ENCODE data around the gene CYB561. TPM values are rescaled to one million over a fixed set of nuclear protein-coding genes. Genes with fewer than 3 reads are reported as not detected.

CYB561 gene
- total RNA-seq, 2 donors from 2014 or later = 50.8 to 69.9 TPM

- Mint-ChIP-seq H3K4me3 (no peak overlapping the region), H3K27ac (no peak overlapping the region), H3K4me1 (peaks cover 15% of the 10 kb centered on the region), H3K36me3 (ENCODE audit: low read depth) (no peaks in the 10 kb centered on the region), H3K27me3 (no peaks in the 10 kb centered on the region)
- no peaks in the 10 kb centered on the region for H3K9me3 ChIP-seq (ENCODE audit: control insufficient read depth, low read length, poor library complexity, severe bottlenecking)
- ATAC-seq (no peak), DNase-seq (no peak)
Measured at GRCh38 chr17:63452046-63452961, 6.2 kb upstream of the CYB561 start.

GRCh38 chr17:63451150-63451549 is 5.0 kb upstream of the CYB561 start:
- ATAC-seq = no peak
- no peaks in the 10 kb centered on the region for H3K9me3 ChIP-seq (ENCODE audit: control insufficient read depth, low read length, poor library complexity, severe bottlenecking)
- H3K4me3 Mint-ChIP-seq = no peak overlapping the region
- no peaks in the 10 kb centered on the region for H3K36me3 Mint-ChIP-seq (ENCODE audit: low read depth)
- no peak for DNase-seq
- peaks cover 18% of the 10 kb centered on the region for H3K4me1 Mint-ChIP-seq
- peak overlapping the region; percentile 47 for H3K27ac Mint-ChIP-seq
- H3K27me3 Mint-ChIP-seq = no peaks in the 10 kb centered on the region

DNA sequence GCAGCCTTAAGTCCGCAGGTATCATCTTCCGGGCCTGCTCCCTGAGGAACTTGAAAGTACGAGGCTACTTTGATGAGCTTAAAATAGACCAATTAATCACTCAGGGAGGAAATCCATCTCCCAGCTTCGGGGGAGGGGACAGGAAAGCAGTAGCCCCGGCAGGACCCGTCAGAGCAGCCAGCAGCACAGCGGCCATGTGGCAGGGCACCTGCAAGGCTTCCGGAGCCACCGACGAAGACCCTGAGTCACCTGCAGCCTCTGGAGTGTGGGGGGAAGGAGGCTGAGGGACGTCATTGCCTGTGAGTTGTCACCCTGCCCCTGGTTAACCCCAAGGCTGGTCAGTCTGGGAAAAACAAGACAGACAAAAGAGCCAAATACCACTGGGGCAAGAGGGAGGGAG is 4.4 kb upstream of the CYB561 start:
- ATAC-seq (no peak), DNase-seq (no peak)
- peaks cover 20% of the 10 kb centered on the region for H3K4me1 Mint-ChIP-seq
- H3K36me3 Mint-ChIP-seq (ENCODE audit: low read depth) = no peaks in the 10 kb centered on the region
- no peaks in the 10 kb centered on the region for H3K27me3 Mint-ChIP-seq
- no peak overlapping the region for H3K4me3 Mint-ChIP-seq
- H3K9me3 ChIP-seq (ENCODE audit: control insufficient read depth, low read length, poor library complexity, severe bottlenecking) = no peaks in the 10 kb centered on the region
- no peak overlapping the region for H3K27ac Mint-ChIP-seq

GRCh38 chr17:63448655-63449054 is 2.5 kb upstream of the CYB561 start:
- Mint-ChIP-seq H3K36me3 (ENCODE audit: low read depth) (no peaks in the 10 kb centered on the region), H3K27ac (peak overlapping the region; percentile 96), H3K4me3 (peak overlapping the region; percentile 56), H3K4me1 (peaks cover 26% of the 10 kb centered on the region), H3K27me3 (no peaks in the 10 kb centered on the region)
- ATAC-seq (no peak), DNase-seq (no peak)
- no peaks in the 10 kb centered on the region for H3K9me3 ChIP-seq (ENCODE audit: control insufficient read depth, low read length, poor library complexity, severe bottlenecking)

GRCh38 chr17:63447471-63448009 is 1.4 kb upstream of the CYB561 start:
- ATAC-seq (no peak), DNase-seq (no peak)
- Mint-ChIP-seq H3K4me1 (peaks cover 29% of the 10 kb centered on the region), H3K27me3 (no peaks in the 10 kb centered on the region), H3K27ac (peak overlapping the region; percentile 96), H3K36me3 (ENCODE audit: low read depth) (no peaks in the 10 kb centered on the region), H3K4me3 (peak overlapping the region; percentile 72)
- no peaks in the 10 kb centered on the region for H3K9me3 ChIP-seq (ENCODE audit: control insufficient read depth, low read length, poor library complexity, severe bottlenecking)

DNA sequence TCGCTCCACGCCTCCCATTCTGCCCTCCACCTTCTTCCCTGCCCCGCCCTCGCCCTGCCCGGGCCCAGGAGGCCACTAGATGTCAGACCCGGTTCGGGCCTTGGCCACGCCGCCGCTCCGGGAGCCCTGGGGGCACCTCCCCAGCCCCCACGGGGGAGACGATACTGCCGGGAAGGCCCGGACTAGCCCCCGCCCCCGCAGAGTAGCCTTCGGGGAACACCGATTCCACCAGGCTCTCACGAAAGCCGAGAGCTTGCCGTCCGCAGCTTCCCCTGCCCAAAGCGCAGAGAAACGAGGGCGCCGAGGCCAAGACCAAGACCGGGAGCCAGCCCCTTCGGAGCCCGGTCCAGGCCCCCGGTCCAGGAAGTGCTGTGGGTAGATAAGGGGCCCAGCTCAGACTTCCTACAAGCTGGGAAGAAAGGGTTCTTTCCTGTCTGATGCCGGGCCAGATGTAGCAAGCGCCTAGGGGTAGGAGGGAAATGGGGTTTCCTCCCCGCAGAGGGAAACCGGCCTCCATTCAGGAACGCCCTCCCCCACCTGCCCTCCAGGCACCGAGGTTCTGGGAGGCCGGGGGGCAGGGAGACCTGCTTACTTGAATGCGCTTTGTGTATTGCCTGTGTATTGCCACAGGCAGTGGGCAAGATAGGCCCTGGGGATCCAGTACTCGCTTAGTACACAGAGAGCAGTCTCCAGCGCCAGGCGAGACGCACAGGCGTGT is 806 bp upstream of the CYB561 start:
- Mint-ChIP-seq H3K36me3 (ENCODE audit: low read depth) (no peaks in the 10 kb centered on the region), H3K4me1 (peaks cover 32% of the 10 kb centered on the region), H3K27me3 (no peaks in the 10 kb centered on the region), H3K27ac (peak overlapping the region; percentile 96), H3K4me3 (peak overlapping the region; percentile 72)
- no peaks in the 10 kb centered on the region for H3K9me3 ChIP-seq (ENCODE audit: control insufficient read depth, low read length, poor library complexity, severe bottlenecking)
- ATAC-seq (peak; percentile 20), DNase-seq (peak; percentile 35 to 56 (median 36))

GRCh38 chr17:63445571-63445953 is 544 bp downstream of the CYB561 start:
- peak overlapping the region; percentile 93 for H3K4me3 Mint-ChIP-seq
- DNase-seq (peak; percentile 66 to 79 (median 75)), ATAC-seq (peak; percentile 87)
- H3K9me3 ChIP-seq (ENCODE audit: control insufficient read depth, low read length, poor library complexity, severe bottlenecking) = no peaks in the 10 kb centered on the region
- peak overlapping the region; percentile 97 for H3K27ac Mint-ChIP-seq
- no peaks in the 10 kb centered on the region for H3K27me3 Mint-ChIP-seq
- peaks cover 37% of the 10 kb centered on the region for H3K4me1 Mint-ChIP-seq
- H3K36me3 Mint-ChIP-seq (ENCODE audit: low read depth) = no peaks in the 10 kb centered on the region

DNA sequence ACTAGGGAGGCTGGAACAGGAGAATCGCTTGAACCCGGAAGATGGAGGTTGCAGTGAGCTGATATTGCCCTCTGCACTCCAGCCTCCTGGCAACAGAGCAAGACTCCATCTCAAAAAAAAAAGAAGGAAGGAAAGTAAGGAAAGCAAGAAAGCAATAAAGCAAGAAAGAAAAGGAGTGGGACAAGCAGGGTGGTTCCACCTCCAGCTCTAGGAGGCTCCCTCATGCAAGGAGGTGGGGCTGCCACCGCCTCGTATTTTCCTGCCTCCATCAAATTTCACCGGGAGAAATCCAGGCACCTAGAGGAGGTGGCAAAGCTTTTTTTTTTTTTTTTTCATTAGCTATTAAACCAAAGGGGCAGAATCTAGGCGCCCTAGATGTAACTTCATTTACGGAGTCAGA is 1.0 kb downstream of the CYB561 start:
- no peak for DNase-seq
- Mint-ChIP-seq H3K27ac (peak overlapping the region; percentile 97), H3K4me1 (peaks cover 37% of the 10 kb centered on the region), H3K4me3 (peak overlapping the region; percentile 93), H3K27me3 (no peaks in the 10 kb centered on the region), H3K36me3 (ENCODE audit: low read depth) (no peaks in the 10 kb centered on the region)
- no peaks in the 10 kb centered on the region for H3K9me3 ChIP-seq (ENCODE audit: control insufficient read depth, low read length, poor library complexity, severe bottlenecking)
- no peak for ATAC-seq

- no peak for DNase-seq
- H3K4me3 Mint-ChIP-seq = peak overlapping the region; percentile 93
- H3K36me3 Mint-ChIP-seq (ENCODE audit: low read depth) = no peaks in the 10 kb centered on the region
- H3K9me3 ChIP-seq (ENCODE audit: control insufficient read depth, low read length, poor library complexity, severe bottlenecking) = no peaks in the 10 kb centered on the region
- H3K4me1 Mint-ChIP-seq = peaks cover 41% of the 10 kb centered on the region
- no peaks in the 10 kb centered on the region for H3K27me3 Mint-ChIP-seq
- H3K27ac Mint-ChIP-seq = peak overlapping the region; percentile 97
- no peak for ATAC-seq
Measured at GRCh38 chr17:63444457-63444856, 1.6 kb downstream of the CYB561 start.

DNA sequence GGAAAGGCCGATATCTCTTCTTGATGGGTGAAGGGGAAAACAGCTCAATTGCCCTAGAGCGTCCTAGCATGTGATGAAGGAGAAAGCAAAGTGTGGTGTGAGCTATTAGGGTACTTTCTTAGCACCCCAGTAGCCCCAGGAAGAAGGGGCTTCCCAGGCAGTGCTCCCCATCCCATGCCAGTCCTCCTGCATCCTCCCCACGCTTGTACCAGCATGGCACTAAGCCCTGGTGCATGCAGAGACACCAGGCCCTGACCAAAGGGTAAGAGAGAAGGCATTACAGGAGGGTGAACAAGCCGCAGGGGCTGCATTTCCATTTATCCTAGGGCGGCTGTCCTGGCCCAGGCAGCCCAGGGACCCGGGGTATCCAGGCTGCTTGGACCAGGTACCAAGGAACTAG is 3.1 kb downstream of the CYB561 start:
- H3K27ac Mint-ChIP-seq = peak overlapping the region; percentile 97
- H3K4me3 Mint-ChIP-seq = no peak overlapping the region
- H3K9me3 ChIP-seq (ENCODE audit: control insufficient read depth, low read length, poor library complexity, severe bottlenecking) = no peaks in the 10 kb centered on the region
- ATAC-seq = no peak
- DNase-seq = no peak
- peaks cover 38% of the 10 kb centered on the region for H3K4me1 Mint-ChIP-seq
- no peaks in the 10 kb centered on the region for H3K36me3 Mint-ChIP-seq (ENCODE audit: low read depth)
- H3K27me3 Mint-ChIP-seq = no peaks in the 10 kb centered on the region

GRCh38 chr17:63442549-63443035 is 3.5 kb downstream of the CYB561 start:
- Mint-ChIP-seq H3K36me3 (ENCODE audit: low read depth) (no peaks in the 10 kb centered on the region), H3K4me3 (no peak overlapping the region), H3K4me1 (peaks cover 41% of the 10 kb centered on the region), H3K27ac (peak overlapping the region; percentile 97), H3K27me3 (no peaks in the 10 kb centered on the region)
- no peaks in the 10 kb centered on the region for H3K9me3 ChIP-seq (ENCODE audit: control insufficient read depth, low read length, poor library complexity, severe bottlenecking)
- no peak for DNase-seq
- no peak for ATAC-seq

- Mint-ChIP-seq H3K4me3 (no peak overlapping the region), H3K27ac (peak overlapping the region; percentile 97), H3K4me1 (peaks cover 36% of the 10 kb centered on the region), H3K27me3 (no peaks in the 10 kb centered on the region), H3K36me3 (ENCODE audit: low read depth) (no peaks in the 10 kb centered on the region)
- DNase-seq (no peak), ATAC-seq (no peak)
- no peaks in the 10 kb centered on the region for H3K9me3 ChIP-seq (ENCODE audit: control insufficient read depth, low read length, poor library complexity, severe bottlenecking)
Measured at GRCh38 chr17:63442074-63442473, 4.0 kb downstream of the CYB561 start.

GRCh38 chr17:63441654-63442053 is 4.5 kb downstream of the CYB561 start:
- Mint-ChIP-seq H3K4me1 (peaks cover 36% of the 10 kb centered on the region), H3K4me3 (no peak overlapping the region), H3K27ac (peak overlapping the region; percentile 99), H3K36me3 (ENCODE audit: low read depth) (no peaks in the 10 kb centered on the region), H3K27me3 (no peaks in the 10 kb centered on the region)
- ATAC-seq (no peak), DNase-seq (no peak)
- no peaks in the 10 kb centered on the region for H3K9me3 ChIP-seq (ENCODE audit: control insufficient read depth, low read length, poor library complexity, severe bottlenecking)
